H7 (cell line): ENCODE results near the gene LYPD4. TPM values are rescaled to one million over a fixed set of nuclear protein-coding genes. Genes with fewer than 3 reads are reported as not detected.
A peak's percentile ranks its signal among the peaks of the same experiment; 100 is the strongest.

Experiments used
- DNase-seq: peaks from one replicate; pipeline ENCODE4 v3.0.0; 2012
- H3K27me3 ChIP-seq: 2 replicates; pipeline ENCODE4 v1.6.0; 2011; ENCODE audit warnings: mild to moderate bottlenecking, low read length; ENCODE audit not compliant: control insufficient read depth, insufficient read depth
- H3K36me3 ChIP-seq: replicated peaks from 2 replicates; pipeline ENCODE4 v1.5.1; 2011; ENCODE audit warnings: low read length; ENCODE audit not compliant: control insufficient read depth, insufficient read depth
- H3K4me3 ChIP-seq: 2 replicates; pipeline ENCODE4 v1.5.1; 2011; ENCODE audit warnings: low read depth, mild to moderate bottlenecking, control low read depth, low read length, moderate library complexity; ENCODE audit not compliant: insufficient read depth
- total RNA-seq: library from RNA; depleted of rRNA; stranded (reverse); fragments of >200 nt; shearing (Covaris generic); gene quantifications from 2 replicates; pipeline ENCODE4 v1.2.3, GENCODE V29; 2014

The LYPD4 gene
- total RNA-seq, 1 experiment from 2014 or later, result not detected

DNA sequence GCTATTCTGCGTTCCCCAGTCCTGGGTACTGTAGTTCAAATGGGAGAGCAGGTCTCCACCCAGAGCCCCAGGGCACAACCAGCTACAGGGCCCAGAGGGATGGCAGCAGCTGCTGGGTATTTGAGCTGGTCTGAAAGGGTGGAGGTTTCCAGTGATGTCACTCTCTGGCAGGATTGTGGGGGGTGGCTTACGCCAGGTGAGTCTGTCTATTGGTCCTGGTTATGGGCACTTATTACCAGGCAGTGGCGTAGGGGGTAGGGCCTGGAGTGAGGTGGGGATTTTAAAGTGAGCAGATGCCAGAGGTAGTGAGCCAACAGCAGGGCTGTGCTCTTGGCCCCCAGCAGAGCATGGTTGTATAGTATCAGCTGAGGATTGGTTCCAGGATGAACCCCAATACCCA, 21.8 kb upstream of the LYPD4 start:
- DNase-seq, result peak; percentile 29
- H3K4me3 ChIP-seq, result no peak overlapping the region
- peaks cover 73% of the 10 kb centered on the region for H3K36me3 ChIP-seq
- H3K27me3 ChIP-seq, result no peaks in the 10 kb centered on the region

GRCh38 chr19:41864374-41864773, 19.9 kb upstream of the LYPD4 start:
- peak; percentile 15 for DNase-seq
- Histone ChIP-seq H3K4me3 (no peak overlapping the region), H3K36me3 (peaks cover 66% of the 10 kb centered on the region), H3K27me3 (no peaks in the 10 kb centered on the region)

DNA sequence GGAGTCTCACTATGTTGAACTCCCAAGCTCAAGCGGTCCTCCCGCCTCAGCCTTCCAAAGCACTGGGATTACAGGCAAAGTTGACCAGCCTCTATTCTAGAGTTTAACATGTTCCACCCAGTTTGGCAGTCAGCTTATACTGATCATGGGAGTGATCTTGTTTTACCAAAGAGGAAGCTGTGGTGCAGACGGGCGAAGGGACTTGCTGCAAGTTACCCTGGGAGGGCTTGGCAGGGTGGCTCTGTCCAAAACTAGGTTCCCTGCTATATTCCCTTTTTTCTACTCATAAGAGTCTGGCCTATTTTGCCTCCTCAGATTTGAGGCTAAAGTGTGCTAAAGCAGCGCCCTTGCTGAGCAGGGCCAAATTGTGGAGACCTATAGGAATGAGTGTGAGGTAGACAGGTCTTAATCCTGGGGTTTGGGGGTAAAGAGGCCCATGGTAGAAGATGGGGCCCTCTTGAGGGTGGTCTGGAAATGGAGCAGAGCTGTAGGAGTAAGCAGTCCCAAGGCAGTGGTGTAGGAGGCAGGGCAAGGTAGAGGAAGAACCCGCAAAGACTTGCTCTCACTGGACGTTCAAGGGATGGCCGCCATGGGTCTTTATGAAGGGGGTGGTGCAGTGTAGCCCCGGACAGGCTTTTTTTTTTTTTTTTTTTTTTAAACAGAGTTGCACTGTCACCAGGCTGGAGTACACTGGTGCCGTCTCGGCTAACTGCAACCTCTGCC, 18.9 kb upstream of the LYPD4 start:
- no peaks in the 10 kb centered on the region for H3K27me3 ChIP-seq
- peaks cover 57% of the 10 kb centered on the region for H3K36me3 ChIP-seq
- no peak for DNase-seq
- H3K4me3 ChIP-seq, result no peak overlapping the region

DNA sequence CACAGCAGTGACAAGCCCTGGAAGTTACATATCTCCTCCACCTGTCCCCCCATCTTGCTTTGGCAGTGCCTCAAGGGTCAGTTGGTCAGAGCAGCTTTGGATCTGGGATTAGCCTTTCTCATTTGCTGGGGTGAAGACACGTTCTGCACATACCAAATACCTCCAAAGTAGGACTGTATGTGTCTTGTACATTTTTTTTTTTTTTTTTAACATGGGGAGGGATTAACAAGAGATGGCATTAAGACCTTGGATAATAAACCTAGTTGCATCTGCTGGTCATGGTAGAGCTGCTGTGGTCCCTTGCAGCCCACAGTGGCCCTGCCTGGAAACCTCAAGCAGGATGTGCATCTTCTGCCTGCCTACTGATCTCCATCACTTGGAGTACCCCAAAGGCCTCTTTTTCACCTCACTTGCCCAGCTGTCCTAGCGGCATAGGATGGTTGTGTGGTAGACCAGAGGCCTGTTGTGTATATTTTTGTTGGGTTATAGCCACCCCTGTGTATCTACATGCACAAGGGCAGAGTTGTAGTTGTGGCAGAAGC, 18.0 kb upstream of the LYPD4 start:
- no peak overlapping the region for H3K4me3 ChIP-seq
- H3K27me3 ChIP-seq, result no peaks in the 10 kb centered on the region; the same call in 1 of the 2 replicates
- DNase-seq, result no peak
- H3K36me3 ChIP-seq, result peaks cover 51% of the 10 kb centered on the region

- peaks cover 49% of the 10 kb centered on the region for H3K36me3 ChIP-seq
- no peak overlapping the region for H3K4me3 ChIP-seq
- H3K27me3 ChIP-seq, result no peaks in the 10 kb centered on the region; the same call in 1 of the 2 replicates
- DNase-seq, result no peak
These were observed 17.4 kb upstream of the LYPD4 start for GRCh38 chr19:41861846-41862245.

GRCh38 chr19:41861116-41861768, 16.8 kb upstream of the LYPD4 start:
- no peak for DNase-seq
- Histone ChIP-seq H3K4me3 (peak overlapping the region; percentile 76), H3K27me3 (no peaks in the 10 kb centered on the region; the same call in 1 of the 2 replicates), H3K36me3 (peaks cover 45% of the 10 kb centered on the region)

DNA sequence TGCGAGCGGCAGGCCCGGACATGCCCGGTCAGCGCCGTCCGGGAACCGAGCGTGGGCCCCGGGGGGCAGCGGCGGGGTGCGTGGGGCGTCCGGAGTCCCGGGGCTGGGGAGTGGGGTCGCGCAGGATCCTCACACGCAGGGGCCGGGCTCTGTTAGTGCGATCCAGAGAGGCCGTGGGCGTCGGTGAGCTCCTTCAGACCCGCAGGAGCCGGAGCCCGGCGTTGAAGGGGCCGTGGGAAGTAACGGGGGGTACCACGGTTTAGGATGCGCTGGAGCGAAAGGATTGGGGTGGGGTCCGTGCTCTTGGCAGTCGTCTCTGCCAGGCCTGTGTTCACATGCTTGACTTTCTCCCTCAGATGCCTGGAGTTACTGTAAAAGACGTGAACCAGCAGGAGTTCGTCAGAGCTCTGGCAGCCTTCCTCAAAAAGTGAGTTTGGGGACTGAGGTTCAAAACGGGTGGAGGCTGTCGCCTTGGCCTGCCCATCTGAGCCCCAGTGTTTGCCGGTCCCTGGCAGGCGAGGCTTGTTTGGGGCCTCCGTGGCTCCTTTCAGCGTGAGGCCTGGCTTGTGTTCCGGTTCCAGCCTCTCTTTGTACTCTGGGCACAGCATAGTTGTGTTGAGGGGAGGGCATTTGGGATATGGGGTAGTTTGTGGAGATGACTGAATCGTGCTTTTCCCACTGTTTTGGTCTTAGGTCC, 16.1 kb upstream of the LYPD4 start:
- DNase-seq, result no peak
- Histone ChIP-seq H3K36me3 (peaks cover 43% of the 10 kb centered on the region), H3K4me3 (peak overlapping the region; percentile 76), H3K27me3 (no peaks in the 10 kb centered on the region; the same call in 1 of the 2 replicates)

DNA sequence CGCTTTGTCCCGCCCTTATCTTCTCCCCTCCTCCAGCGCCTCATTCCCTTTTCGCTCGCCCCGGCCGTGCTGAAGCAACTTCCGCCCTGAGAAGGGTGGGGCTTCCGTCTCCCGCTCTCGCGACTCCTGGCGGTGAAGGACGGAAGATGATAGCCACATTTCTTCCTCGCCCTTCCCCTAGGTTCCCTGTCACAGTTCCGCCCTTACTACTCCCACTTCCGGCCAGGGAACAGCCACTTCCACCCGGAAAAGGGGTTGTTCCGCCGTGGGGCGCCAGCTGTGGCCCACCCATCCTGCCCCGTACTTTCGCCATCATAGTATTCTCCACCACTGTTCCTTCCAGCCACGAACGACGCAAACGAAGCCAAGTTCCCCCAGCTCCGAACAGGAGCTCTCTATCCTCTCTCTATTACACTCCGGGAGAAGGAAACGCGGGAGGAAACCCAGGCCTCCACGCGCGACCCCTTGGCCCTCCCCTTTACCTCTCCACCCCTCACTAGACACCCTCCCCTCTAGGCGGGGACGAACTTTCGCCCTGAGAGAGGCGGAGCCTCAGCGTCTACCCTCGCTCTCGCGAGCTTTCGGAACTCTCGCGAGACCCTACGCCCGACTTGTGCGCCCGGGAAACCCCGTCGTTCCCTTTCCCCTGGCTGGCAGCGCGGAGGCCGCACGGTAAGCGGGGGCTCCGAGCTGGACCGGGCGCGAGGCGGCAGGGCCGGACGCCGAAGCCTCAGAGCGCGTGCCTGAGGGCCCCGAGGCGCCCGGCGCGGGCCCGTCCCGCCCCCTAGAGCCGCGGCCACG, 15.3 kb upstream of the LYPD4 start, which contains the start of gene RPS19:
Gene RPS19 (plus strand): TSS at position 638 of the 801 bp plus-strand sequence. CDS start 520 bp downstream, outside the sequence.
- Histone ChIP-seq H3K4me3 (peak within 1 kb of the TSS; percentile 76), H3K36me3 (peaks cover 40% of the 10 kb centered on the region), H3K27me3 (no peaks in the 10 kb centered on the region; the same call in 1 of the 2 replicates)
- peak; percentile 98 for DNase-seq

- H3K27me3 ChIP-seq, result no peaks in the 10 kb centered on the region; the same call in 1 of the 2 replicates
- no peak for DNase-seq
- H3K4me3 ChIP-seq, result peak overlapping the region; percentile 2; the same call in 1 of the 2 replicates
- peaks cover 34% of the 10 kb centered on the region for H3K36me3 ChIP-seq
These were observed 14.7 kb upstream of the LYPD4 start for GRCh38 chr19:41859213-41859617.

DNA sequence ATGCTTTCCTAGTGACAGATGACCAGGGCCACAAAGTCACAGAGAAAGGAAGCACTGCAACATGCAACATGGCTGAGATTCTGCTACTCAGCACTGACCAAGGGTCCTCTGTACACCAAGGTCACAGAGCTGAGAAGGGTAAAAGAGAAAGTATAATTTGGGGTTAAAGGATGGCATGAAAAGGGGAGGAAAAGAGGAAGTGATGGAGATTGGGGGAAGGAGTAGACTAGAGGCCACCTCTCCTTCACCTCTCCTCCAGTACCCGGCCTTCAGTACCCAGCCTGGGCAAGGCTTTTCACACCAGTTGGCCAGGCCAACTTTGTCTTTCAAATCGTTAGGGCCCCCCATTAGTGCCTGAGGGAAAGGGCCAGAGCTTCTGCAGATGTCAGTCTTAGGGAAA, 9.3 kb upstream of the LYPD4 start:
- H3K4me3 ChIP-seq, result no peak overlapping the region
- no peaks in the 10 kb centered on the region; the same call in 1 of the 2 replicates for H3K27me3 ChIP-seq
- H3K36me3 ChIP-seq, result no peaks in the 10 kb centered on the region
- DNase-seq, result peak; percentile 7

DNA sequence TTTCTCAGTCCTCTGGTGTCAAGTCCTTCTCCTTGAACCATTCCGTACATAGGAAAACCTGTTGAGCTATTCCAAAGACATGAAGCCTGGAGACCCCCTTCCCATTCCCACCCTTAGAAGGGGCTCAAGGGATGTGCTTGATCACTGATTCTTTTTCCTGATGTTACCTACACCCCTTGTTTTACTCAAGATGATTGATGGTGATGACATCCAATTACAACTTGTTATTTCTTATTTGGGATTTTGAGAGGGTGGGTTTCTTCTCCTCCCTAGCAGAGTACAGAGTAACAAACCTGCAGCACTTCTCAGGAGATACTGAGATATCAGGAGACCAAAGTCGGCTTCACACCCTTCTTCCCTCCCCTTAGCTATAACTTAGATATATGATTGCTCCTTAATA, 8.9 kb upstream of the LYPD4 start:
- H3K4me3 ChIP-seq, result no peak overlapping the region
- H3K27me3 ChIP-seq, result no peaks in the 10 kb centered on the region; the same call in 1 of the 2 replicates

GRCh38 chr19:41851456-41851855, 7.0 kb upstream of the LYPD4 start:
- H3K36me3 ChIP-seq, result no peaks in the 10 kb centered on the region
- peak; percentile 61 for DNase-seq
- H3K27me3 ChIP-seq, result no peaks in the 10 kb centered on the region; the same call in 1 of the 2 replicates
- H3K4me3 ChIP-seq, result no peak overlapping the region

More for the DNA sequence above, 8.9 kb upstream of the LYPD4 start:
- peak; percentile 11 for DNase-seq
- H3K36me3 ChIP-seq, result no peaks in the 10 kb centered on the region

DNA sequence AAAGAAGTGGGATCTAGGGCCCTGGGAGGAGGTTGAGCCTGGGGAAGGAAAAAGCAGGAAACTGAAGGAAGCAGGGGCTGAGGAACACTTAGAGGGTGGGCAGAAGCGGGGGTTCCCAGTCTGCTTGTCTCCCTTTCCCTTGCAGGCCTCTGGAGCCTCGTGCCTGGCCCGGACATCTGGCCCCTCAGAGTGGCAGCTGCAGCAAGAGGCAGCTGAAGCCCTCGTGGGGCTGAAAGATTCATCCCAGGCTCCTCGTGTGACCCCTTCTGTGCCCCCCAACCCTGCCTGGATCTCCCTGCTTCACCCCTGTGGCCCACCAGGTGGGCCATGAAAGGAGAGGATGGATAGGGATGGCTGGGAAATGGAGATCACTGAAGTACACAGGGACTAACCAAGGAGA, 5.9 kb upstream of the LYPD4 start:
- no peaks in the 10 kb centered on the region; the same call in 1 of the 2 replicates for H3K27me3 ChIP-seq
- peak; percentile 16 for DNase-seq
- H3K36me3 ChIP-seq, result no peaks in the 10 kb centered on the region
- no peak overlapping the region for H3K4me3 ChIP-seq

- Histone ChIP-seq H3K27me3 (no peaks in the 10 kb centered on the region; the same call in 1 of the 2 replicates), H3K4me3 (no peak overlapping the region), H3K36me3 (no peaks in the 10 kb centered on the region)
- DNase-seq, result peak; percentile 12
These were observed 4.6 kb upstream of the LYPD4 start for GRCh38 chr19:41849067-41849466.
